Body of pancreas (tissue), 4 donors: ENCODE results near the gene UBR4. TPM values are rescaled to one million over a fixed set of nuclear protein-coding genes. Genes with fewer than 3 reads are reported as not detected.

Experiments used
- ATAC-seq: fragments of 150-250 bp; one replicate; pipeline ENCODE4 v1.9.1; 2016
- DNase-seq, 4 donors: peaks; one replicate each; pipeline ENCODE4 v3.0.0-alpha.2; 2019
- H3K27ac ChIP-seq, 4 donors: fragments of 200-600 bp; sonication (generic); 1 replicate in 3 of 4; 2 replicates in 1 of 4; pipeline versions ENCODE4 v1.5.1 to v1.6.1; 2016 to 2019; ENCODE audit warnings: mild to moderate bottlenecking in 1 of 4, mixed read lengths in 1 of 4, moderate library complexity in 1 of 4
- H3K27me3 ChIP-seq, 2 donors: fragments of 200-600 bp; sonication (generic); one replicate each; pipeline ENCODE4 v1.6.0; 2016; ENCODE audit warnings: mild to moderate bottlenecking in 1 of 2
- H3K36me3 ChIP-seq, 2 donors: fragments of 200-600 bp; sonication (generic); replicated peaks in 1 of 2; 2 replicates each; pipeline ENCODE4 v1.5.1; 2016; ENCODE audit warnings: low read depth in 2 of 2; ENCODE audit not compliant: insufficient read depth in 1 of 2
- H3K4me1 ChIP-seq: fragments of 200-600 bp; sonication (generic); one replicate; pipeline ENCODE4 v1.6.0; 2016
- H3K4me3 ChIP-seq, 2 donors: fragments of 200-600 bp; sonication (generic); 1 replicate in 1 of 2; 2 replicates in 1 of 2; pipeline ENCODE4 v1.5.1; 2016 to 2019
- H3K9me3 ChIP-seq, 3 donors: fragments of 200-600 bp; sonication (generic); 1 replicate in 2 of 3; 2 replicates in 1 of 3; pipeline ENCODE4 v1.5.1; 2016
- CTCF ChIP-seq, 7 experiments: fragments of 450-650 bp in 4 of 7; fragments of 200-600 bp in 3 of 7; sonication (generic) in 3 of 7; IDR thresholded peaks; one replicate each; pipeline ENCODE4 v1.5.1; 2016 to 2019; ENCODE audit warnings: antibody characterized with exemption in 7 of 7
- POLR2A ChIP-seq, 3 donors: fragments of 450-650 bp; IDR thresholded peaks; one replicate each; pipeline ENCODE4 v1.6.1; 2016; ENCODE audit warnings: antibody characterized with exemption in 3 of 3, mild to moderate bottlenecking in 2 of 3
- WGBS, 2 donors: methylation state at CpG; one replicate each; pipeline ENCODE4 v1.1.5; 2017; 5-methylcytosine and 5-hydroxymethylcytosine counted together
- intact Hi-C: fragments of 100-400 bp; cut with DNase I; formaldehyde crosslinking; loops from one replicate; pipeline ENCODE4 v1.15.1; 2023
- total RNA-seq, 2 donors: library from RNA; depleted of rRNA; stranded (reverse); fragments of >200 nt; gene quantifications; one replicate each; pipeline ENCODE4 v1.1.0, GENCODE V29; 2016

The UBR4 gene
- total RNA-seq, 2 donors from 2014 or later: 84.4 to 87.4 TPM

- H3K4me3 ChIP-seq: no peak overlapping the region
- H3K27me3 ChIP-seq: no peaks in the 10 kb centered on the region
- H3K36me3 ChIP-seq: peaks cover 0 to 45% of the 10 kb centered on the region in 2 donors
- 27 to 67% methylated on average over 5 of the region's 5 CpGs for WGBS, 2 donors
- TF ChIP-seq POLR2A (IDR thresholded peaks at IDR 0.05): no peak
- no peak for TF ChIP-seq CTCF (IDR thresholded peaks at IDR 0.05)
- DNase-seq (peak in 1 of 4 donors; percentile 22), ATAC-seq (peak; percentile 58)
- peak overlapping the region in 3 of 4 donors; percentile 43 to 62 (median 48) for H3K27ac ChIP-seq
- H3K4me1 ChIP-seq: no peaks in the 10 kb centered on the region
- H3K9me3 ChIP-seq: no peaks in the 10 kb centered on the region
- intact Hi-C loops: no loop called here
Measured at GRCh38 chr1:19100028-19100427, 110.0 kb downstream of the UBR4 start.

GRCh38 chr1:19096990-19097389 is 113.1 kb downstream of the UBR4 start:
- H3K27ac ChIP-seq: no peak overlapping the region
- DNase-seq (no peak), ATAC-seq (no peak)
- WGBS, 2 donors: 92 to 97% methylated on average over 5 of the region's 5 CpGs
- no peak overlapping the region for H3K4me3 ChIP-seq
- H3K4me1 ChIP-seq: peaks cover 3% of the 10 kb centered on the region
- H3K9me3 ChIP-seq: no peaks in the 10 kb centered on the region
- intact Hi-C loops: loop anchor here (10.0 kb wide), 1 partner anchor 212 kb away; no protein-coding TSS in a partner anchor
- TF ChIP-seq POLR2A (IDR thresholded peaks at IDR 0.05): no peak
- TF ChIP-seq CTCF (IDR thresholded peaks at IDR 0.05): no peak
- H3K36me3 ChIP-seq: peaks cover 6 to 49% of the 10 kb centered on the region in 2 donors
- H3K27me3 ChIP-seq: no peaks in the 10 kb centered on the region

- intact Hi-C loops: loop anchor here (10.0 kb wide), 1 partner anchor 211 kb away; no protein-coding TSS in a partner anchor
- Histone ChIP-seq H3K9me3 (no peaks in the 10 kb centered on the region), H3K4me1 (peaks cover 11% of the 10 kb centered on the region), H3K27me3 (no peaks in the 10 kb centered on the region), H3K36me3 (peaks cover 6 to 48% of the 10 kb centered on the region in 2 donors), H3K27ac (peak overlapping the region in 1 of 4 donors; percentile 20), H3K4me3 (no peak overlapping the region)
- 50 to 54% methylated on average over 7 of the region's 7 CpGs for WGBS, 2 donors
- TF ChIP-seq POLR2A (IDR thresholded peaks at IDR 0.05) (no peak), CTCF (IDR thresholded peaks at IDR 0.05) (peak; percentile 36 to 82 (median 73))
- peak; percentile 69 to 75 (median 72) for DNase-seq
- peak; percentile 83 for ATAC-seq
Measured at GRCh38 chr1:19096036-19096833, 113.8 kb downstream of the UBR4 start.

- H3K36me3 ChIP-seq: peaks cover 6 to 33% of the 10 kb centered on the region in 2 donors
- H3K4me3 ChIP-seq: no peak overlapping the region
- peaks cover 30% of the 10 kb centered on the region for H3K4me1 ChIP-seq
- H3K27me3 ChIP-seq: no peaks in the 10 kb centered on the region
- DNase-seq (no peak), ATAC-seq (no peak)
- H3K27ac ChIP-seq: peak overlapping the region in 2 of 4 donors; percentile 10 to 52
- no peaks in the 10 kb centered on the region for H3K9me3 ChIP-seq
- TF ChIP-seq POLR2A (IDR thresholded peaks at IDR 0.05): no peak
- TF ChIP-seq CTCF (IDR thresholded peaks at IDR 0.05): no peak
- intact Hi-C loops: loop anchor here (5.0 to 10.0 kb wide), 2 partner anchors 184 to 207 kb away; no protein-coding TSS in a partner anchor
- WGBS, 2 donors: 50 to 66% methylated on average over 8 of the region's 8 CpGs
Measured at GRCh38 chr1:19091196-19091953, 118.7 kb downstream of the UBR4 start.
